ENCODE data around the gene HES4.
A peak's percentile ranks its signal among the peaks of the same experiment; 100 is the strongest.

Gene HES4

DNA sequence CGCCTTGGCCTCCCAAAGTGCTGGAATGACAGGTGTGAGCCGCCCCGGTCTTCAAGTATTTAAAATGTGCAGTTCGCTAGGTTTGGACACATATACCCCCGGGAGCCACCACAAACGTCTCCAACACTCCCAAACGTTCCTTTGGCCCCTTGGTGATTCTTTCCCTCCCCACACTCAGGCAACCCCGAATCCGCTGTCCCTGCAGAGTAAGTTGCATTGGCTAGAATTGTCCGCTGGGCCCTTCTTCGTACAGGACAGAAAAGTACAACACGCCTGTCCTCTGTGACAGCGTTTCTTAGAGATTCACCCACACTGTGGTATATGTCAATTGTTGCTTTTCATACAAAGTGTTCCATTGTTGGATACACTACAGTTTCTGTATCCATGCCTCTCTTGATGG lies 14.8 kb downstream of the HES4 start:
- no peak for DNase-seq (ENCODE audit: low read depth in 2 of 2)
- TF ChIP-seq, protein P1, sequence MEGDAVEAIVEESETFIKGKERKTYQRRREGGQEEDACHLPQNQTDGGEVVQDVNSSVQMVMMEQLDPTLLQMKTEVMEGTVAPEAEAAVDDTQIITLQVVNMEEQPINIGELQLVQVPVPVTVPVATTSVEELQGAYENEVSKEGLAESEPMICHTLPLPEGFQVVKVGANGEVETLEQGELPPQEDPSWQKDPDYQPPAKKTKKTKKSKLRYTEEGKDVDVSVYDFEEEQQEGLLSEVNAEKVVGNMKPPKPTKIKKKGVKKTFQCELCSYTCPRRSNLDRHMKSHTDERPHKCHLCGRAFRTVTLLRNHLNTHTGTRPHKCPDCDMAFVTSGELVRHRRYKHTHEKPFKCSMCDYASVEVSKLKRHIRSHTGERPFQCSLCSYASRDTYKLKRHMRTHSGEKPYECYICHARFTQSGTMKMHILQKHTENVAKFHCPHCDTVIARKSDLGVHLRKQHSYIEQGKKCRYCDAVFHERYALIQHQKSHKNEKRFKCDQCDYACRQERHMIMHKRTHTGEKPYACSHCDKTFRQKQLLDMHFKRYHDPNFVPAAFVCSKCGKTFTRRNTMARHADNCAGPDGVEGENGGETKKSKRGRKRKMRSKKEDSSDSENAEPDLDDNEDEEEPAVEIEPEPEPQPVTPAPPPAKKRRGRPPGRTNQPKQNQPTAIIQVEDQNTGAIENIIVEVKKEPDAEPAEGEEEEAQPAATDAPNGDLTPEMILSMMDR (IDR thresholded peaks at IDR 0.05; ENCODE audit: low read depth, low read length), result no peak
- H3K4me3 ChIP-seq (replicated peaks in 1 of 2; ENCODE audit: low read depth in 2 of 2, low read length in 2 of 2), result no peak overlapping the region

DNA sequence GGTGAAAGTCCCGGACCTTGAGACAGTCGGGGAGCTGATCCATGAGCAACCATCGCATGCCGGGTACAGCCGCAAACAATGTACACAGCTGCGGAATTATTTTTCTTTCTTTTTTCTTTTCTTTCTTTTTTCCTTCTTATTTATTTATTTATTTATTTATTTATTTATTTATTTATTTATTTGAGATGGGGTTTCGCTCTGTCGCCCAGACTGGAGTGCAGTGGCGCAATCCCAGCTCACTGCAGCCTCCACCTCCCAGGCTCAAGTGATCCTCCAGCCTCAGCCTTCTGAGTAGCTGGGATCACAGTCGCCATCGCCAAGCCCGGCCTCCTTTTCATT lies 15.5 kb downstream of the HES4 start:
- TF ChIP-seq, protein P1 (IDR thresholded peaks at IDR 0.05; ENCODE audit: low read depth, low read length), result no peak
- DNase-seq (ENCODE audit: low read depth in 2 of 2), result no peak
- no peak overlapping the region for H3K4me3 ChIP-seq (replicated peaks in 1 of 2; ENCODE audit: low read depth in 2 of 2, low read length in 2 of 2)

DNA sequence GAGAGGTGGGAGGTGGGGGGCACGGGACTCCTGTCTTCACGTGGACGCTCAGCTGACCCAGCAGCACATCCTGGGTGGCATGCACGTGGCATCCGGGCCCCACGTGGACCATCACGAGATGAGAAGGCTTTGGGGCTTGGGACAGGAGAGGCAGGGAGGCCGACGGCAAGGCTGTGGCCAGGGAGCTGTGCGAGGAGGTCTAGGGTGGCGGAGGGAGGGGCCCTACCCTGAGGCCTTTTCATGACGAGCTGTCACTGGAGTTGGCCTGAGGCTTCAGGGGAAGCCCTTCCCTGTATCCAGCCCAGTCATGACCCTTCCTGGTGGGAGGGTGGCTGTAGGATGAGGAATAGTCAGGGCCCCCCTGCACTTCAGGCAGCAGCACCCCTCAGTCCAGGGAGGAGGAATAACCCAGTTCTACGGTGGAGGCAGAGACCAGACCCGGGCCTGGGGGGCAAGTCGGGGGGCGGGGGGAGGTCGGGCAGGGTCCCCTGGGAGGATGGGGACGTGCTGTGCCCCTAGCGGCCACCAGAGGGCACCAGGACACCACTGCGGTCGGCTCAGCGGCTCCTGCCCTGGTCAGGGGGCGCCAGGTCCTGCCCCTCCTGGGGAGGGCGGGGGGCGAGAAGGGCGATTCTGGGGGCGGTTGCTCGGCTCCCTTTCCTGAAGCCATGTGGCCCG lies 16.0 kb downstream of the HES4 start:
- no peak for DNase-seq (ENCODE audit: low read depth in 2 of 2)
- H3K4me3 ChIP-seq (replicated peaks in 1 of 2; ENCODE audit: low read depth in 2 of 2, low read length in 2 of 2), result no peak overlapping the region
- TF ChIP-seq, protein P1 (IDR thresholded peaks at IDR 0.05; ENCODE audit: low read depth, low read length), result peak; percentile 83

DNA sequence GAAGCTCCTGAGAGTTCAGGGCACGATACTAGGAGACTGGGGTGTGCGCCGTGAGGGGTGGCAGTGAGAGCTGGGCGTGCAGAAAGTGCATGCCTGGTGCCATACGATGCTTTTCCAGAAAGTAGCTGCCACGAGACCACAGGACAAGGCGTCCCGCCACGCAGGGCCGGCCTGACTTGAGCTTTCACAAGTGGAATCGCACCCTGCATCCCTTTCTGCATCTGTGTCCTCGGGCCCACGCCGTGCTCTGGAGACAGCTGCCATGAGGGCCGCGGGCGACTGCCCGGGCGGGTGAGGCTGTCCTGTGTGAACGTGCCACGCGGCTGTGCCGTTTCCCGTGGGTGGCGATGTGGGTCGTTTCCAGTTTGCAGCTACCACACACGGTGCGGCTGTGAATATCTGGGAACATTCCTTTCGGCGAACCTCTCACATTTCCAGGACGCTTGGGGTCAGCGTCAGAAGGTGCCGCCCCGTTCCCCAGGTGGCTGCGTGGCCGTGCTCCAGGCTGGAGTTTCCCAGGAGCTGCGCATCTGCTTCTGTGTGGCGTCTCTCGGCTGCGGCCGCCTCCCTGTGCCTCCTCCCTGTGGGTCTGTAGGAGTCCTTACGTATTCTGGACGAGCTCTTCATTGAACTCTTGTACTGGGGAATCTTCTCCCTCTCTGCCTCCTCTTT lies 17.0 kb downstream of the HES4 start:
- no peak overlapping the region for H3K4me3 ChIP-seq (replicated peaks in 1 of 2; ENCODE audit: low read depth in 2 of 2, low read length in 2 of 2)
- TF ChIP-seq, protein P1 (IDR thresholded peaks at IDR 0.05; ENCODE audit: low read depth, low read length), result no peak

DNA sequence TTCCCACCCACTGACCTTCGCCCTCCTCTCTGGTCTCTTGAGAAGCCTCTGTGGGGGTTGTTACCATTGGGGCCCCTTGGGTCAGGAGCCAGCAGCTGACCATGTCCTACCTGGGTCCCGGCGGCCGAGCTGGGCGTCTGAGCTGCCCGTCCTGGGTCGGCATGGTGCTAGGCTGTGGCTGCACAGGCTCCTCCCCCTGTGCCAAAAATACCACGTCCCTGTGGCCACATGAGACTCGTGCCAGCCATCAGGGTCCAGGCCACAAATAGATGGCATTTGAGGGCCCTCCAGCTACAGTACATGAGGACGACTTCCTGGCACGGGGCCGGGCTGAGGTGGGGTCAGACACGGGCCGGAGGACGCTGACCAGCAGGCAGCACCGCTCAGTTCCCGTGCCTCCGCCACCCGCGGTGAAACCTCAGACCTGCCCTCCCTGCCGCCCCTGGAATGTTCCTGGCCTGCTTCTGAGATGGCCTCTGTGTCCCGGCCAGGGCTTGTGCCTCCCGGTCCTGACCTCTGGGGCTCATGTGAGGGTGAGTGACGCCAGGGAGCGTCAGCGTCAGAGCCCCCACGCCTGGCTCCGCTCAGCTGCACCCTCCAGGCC lies 17.8 kb downstream of the HES4 start, which contains the start of gene PERM1:
Gene PERM1, minus strand, starts transcription at position 139 of the 604 bp plus-strand sequence. CDS start 1,064 bp downstream, outside the sequence.
- TF ChIP-seq, protein P1 (IDR thresholded peaks at IDR 0.05; ENCODE audit: low read depth, low read length), result no peak
- H3K4me3 ChIP-seq (replicated peaks in 1 of 2; ENCODE audit: low read depth in 2 of 2, low read length in 2 of 2), result no peak within 1 kb of the TSS
- DNase-seq (ENCODE audit: low read depth in 2 of 2), result no peak

More for the DNA sequence above, 17.0 kb downstream of the HES4 start:
- DNase-seq (ENCODE audit: low read depth in 2 of 2), result no peak

DNA sequence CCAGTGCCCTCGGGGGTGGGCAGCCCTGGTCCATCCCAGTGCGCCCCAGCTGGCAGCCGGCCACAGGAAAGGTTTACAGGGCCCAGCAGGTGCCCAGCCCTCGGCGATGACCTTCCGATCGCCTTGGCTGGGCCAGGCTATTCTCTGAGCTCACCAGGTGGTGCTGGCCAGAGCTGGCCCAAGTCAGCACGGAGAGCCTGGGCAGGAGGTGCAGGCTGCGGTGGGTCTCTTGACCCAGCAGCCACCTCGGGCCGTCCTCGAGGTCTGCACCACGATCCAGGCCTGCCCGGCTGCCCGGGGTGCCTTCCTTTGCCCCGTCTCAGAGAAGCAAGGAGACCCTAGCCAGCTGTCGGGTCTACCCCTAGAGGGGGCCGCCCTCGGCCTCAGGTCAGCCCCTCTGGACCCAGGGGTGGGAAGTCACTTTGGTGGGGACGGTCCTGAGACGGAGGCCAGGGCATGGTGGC lies 18.4 kb downstream of the HES4 start:
- DNase-seq (ENCODE audit: low read depth in 2 of 2), result no peak
- TF ChIP-seq, protein P1 (IDR thresholded peaks at IDR 0.05; ENCODE audit: low read depth, low read length), result no peak
- H3K4me3 ChIP-seq (replicated peaks in 1 of 2; ENCODE audit: low read depth in 2 of 2, low read length in 2 of 2), result no peak overlapping the region
